H9 (cell line): Measurements from ENCODE around the gene CEP112. TPM values are rescaled to one million over a fixed set of nuclear protein-coding genes. Genes with fewer than 3 reads are reported as not detected.

Experiments
- DNase-seq: peaks from one replicate; pipeline ENCODE4 v3.0.0-alpha.2; 2017
- H2AFZ ChIP-seq: one replicate; pipeline ENCODE4 v1.6.1; 2013; ENCODE audit warnings: mild to moderate bottlenecking, low read length, control low read depth, moderate library complexity
- H2AK5ac ChIP-seq: 2 replicates; pipeline ENCODE4 v1.6.1; 2013; ENCODE audit warnings: low read length, control low read depth, mixed read lengths; ENCODE audit not compliant: insufficient read length
- H2BK120ac ChIP-seq: one replicate; pipeline ENCODE4 v1.6.1; 2013; ENCODE audit warnings: low read depth, mild to moderate bottlenecking, low read length, control low read depth, inconsistent platforms; ENCODE audit not compliant: poor library complexity, severe bottlenecking
- H2BK12ac ChIP-seq: 2 replicates; pipeline ENCODE4 v1.6.1; 2013; ENCODE audit warnings: low read length, control low read depth, mixed read lengths, low read depth; ENCODE audit not compliant: insufficient read length
- H2BK15ac ChIP-seq: 2 replicates; pipeline ENCODE4 v1.6.1; 2013; ENCODE audit warnings: low read depth, low read length, control low read depth
- H2BK20ac ChIP-seq: one replicate; pipeline ENCODE4 v1.6.1; 2013; ENCODE audit warnings: low read depth, mild to moderate bottlenecking, low read length, control low read depth, inconsistent platforms; ENCODE audit not compliant: poor library complexity, severe bottlenecking
- H2BK5ac ChIP-seq: 2 replicates; pipeline ENCODE4 v1.6.1; 2013; ENCODE audit warnings: low read length, control low read depth, mixed read lengths; ENCODE audit not compliant: insufficient read length
- H3K14ac ChIP-seq: 2 replicates; pipeline ENCODE4 v1.6.1; 2013; ENCODE audit warnings: low read length, control low read depth; ENCODE audit not compliant: insufficient read depth
- H3K18ac ChIP-seq: 2 replicates; pipeline ENCODE4 v1.6.1; 2013; ENCODE audit warnings: low read depth, mild to moderate bottlenecking, mixed read lengths, low read length, control low read depth; ENCODE audit not compliant: insufficient read length
- H3K23ac ChIP-seq: 2 replicates; pipeline ENCODE4 v1.6.1; 2013; ENCODE audit warnings: low read length, control low read depth, mixed read lengths, low read depth; ENCODE audit not compliant: insufficient read length
- H3K23me2 ChIP-seq: 2 replicates; pipeline ENCODE4 v1.6.1; 2013; ENCODE audit warnings: low read depth, mild to moderate bottlenecking, mixed read lengths, low read length, control low read depth; ENCODE audit not compliant: insufficient read length, poor library complexity, severe bottlenecking
- H3K27ac ChIP-seq: 2 replicates; pipeline ENCODE4 v1.5.1; 2013; ENCODE audit warnings: low read length, control low read depth, mixed read lengths, low read depth; ENCODE audit not compliant: insufficient read length
- H3K27me3 ChIP-seq: 2 replicates; pipeline ENCODE4 v1.6.1; 2013; ENCODE audit warnings: low read length, control low read depth, inconsistent platforms; ENCODE audit not compliant: insufficient read depth
- H3K4ac ChIP-seq: 2 replicates; pipeline ENCODE4 v1.6.1; 2013; ENCODE audit warnings: low read depth, mild to moderate bottlenecking, control low read depth, inconsistent platforms, low read length, moderate library complexity
- H3K4me1 ChIP-seq: 2 replicates; pipeline ENCODE4 v1.6.1; 2013; ENCODE audit warnings: low read length, control low read depth, inconsistent platforms; ENCODE audit not compliant: insufficient read depth
- H3K4me2 ChIP-seq: 2 replicates; pipeline ENCODE4 v1.6.1; 2013; ENCODE audit warnings: low read length, control low read depth, mixed read lengths; ENCODE audit not compliant: insufficient read length, insufficient read depth
- H3K56ac ChIP-seq: 2 replicates; pipeline ENCODE4 v1.6.1; 2013; ENCODE audit warnings: low read depth, mild to moderate bottlenecking, mixed read lengths, low read length, control low read depth; ENCODE audit not compliant: insufficient read length
- H3K79me1 ChIP-seq: 2 replicates; pipeline ENCODE4 v1.6.1; 2013; ENCODE audit warnings: low read depth, mild to moderate bottlenecking, moderate library complexity, low read length, control low read depth, inconsistent platforms; ENCODE audit not compliant: insufficient read depth, poor library complexity, severe bottlenecking
- H3K79me2 ChIP-seq: 2 replicates; pipeline ENCODE4 v1.6.1; 2013; ENCODE audit warnings: low read length, control low read depth, inconsistent platforms; ENCODE audit not compliant: insufficient read depth
- H3K9ac ChIP-seq: 2 replicates; pipeline ENCODE4 v1.6.1; 2013; ENCODE audit warnings: low read length, control low read depth, mixed read lengths; ENCODE audit not compliant: insufficient read length; ENCODE audit errors: extremely low read depth
- H3K9me3 ChIP-seq: one replicate; pipeline ENCODE4 v1.6.1; 2013; ENCODE audit warnings: low read depth, low read length, inconsistent platforms; ENCODE audit not compliant: control insufficient read depth
- H3T11ph ChIP-seq: one replicate; pipeline ENCODE4 v1.6.1; 2013; ENCODE audit warnings: mild to moderate bottlenecking, low read length, control low read depth, inconsistent platforms
- H4K20me1 ChIP-seq: one replicate; pipeline ENCODE4 v1.6.1; 2013; ENCODE audit not compliant: control insufficient read depth, insufficient read length, insufficient read depth
- H4K5ac ChIP-seq: 2 replicates; pipeline ENCODE4 v1.6.1; 2013; ENCODE audit warnings: low read depth, mild to moderate bottlenecking, mixed read lengths, low read length, control low read depth; ENCODE audit not compliant: insufficient read length
- H4K8ac ChIP-seq: replicated peaks from 2 replicates; pipeline ENCODE4 v1.6.1; 2013; ENCODE audit warnings: low read length, control low read depth, mixed read lengths, low read depth; ENCODE audit not compliant: insufficient read length
- H4K91ac ChIP-seq: 2 replicates; pipeline ENCODE4 v1.6.1; 2013; ENCODE audit warnings: low read depth, mild to moderate bottlenecking, moderate library complexity, mixed read lengths, low read length, control low read depth; ENCODE audit not compliant: insufficient read length
- H3K27ac Mint-ChIP-seq, 3 experiments: 2 replicates in 2 of 3; 3 replicates in 1 of 3; pipeline ENCODE4 v1.8.0; 2020 to 2021; ENCODE audit warnings: mixed read lengths in 3 of 3, mild to moderate bottlenecking in 1 of 3, moderate library complexity in 1 of 3
- H3K27me3 Mint-ChIP-seq: 2 replicates; pipeline ENCODE4 v1.8.0; 2021; ENCODE audit warnings: low read depth, mild to moderate bottlenecking, moderate library complexity, mixed read lengths
- H3K36me3 Mint-ChIP-seq, 3 experiments: 2 replicates in 2 of 3; 3 replicates in 1 of 3; pipeline ENCODE4 v1.8.0; 2020 to 2021; ENCODE audit warnings: low read depth in 3 of 3, mixed read lengths in 3 of 3; ENCODE audit not compliant: insufficient read depth in 1 of 3
- H3K4me1 Mint-ChIP-seq, 2 experiments: 2 replicates each; pipeline ENCODE4 v1.8.0; 2020; ENCODE audit warnings: mixed read lengths in 2 of 2
- H3K4me3 Mint-ChIP-seq, 2 experiments: 2 replicates in 1 of 2; 3 replicates in 1 of 2; pipeline ENCODE4 v1.8.0; 2020 to 2021; ENCODE audit warnings: mild to moderate bottlenecking in 2 of 2, mixed read lengths in 2 of 2, moderate library complexity in 1 of 2
- H3K9me3 Mint-ChIP-seq, 2 experiments: 2 replicates in 1 of 2; 3 replicates in 1 of 2; pipeline ENCODE4 v1.8.0; 2020; ENCODE audit warnings: mild to moderate bottlenecking in 2 of 2, mixed read lengths in 2 of 2, moderate library complexity in 1 of 2
- CTCF ChIP-seq: fragments of 200-600 bp; sonication (generic); conservative IDR thresholded peaks from 3 replicates; pipeline ENCODE4 v1.8.0; 2021; ENCODE audit warnings: antibody characterized with exemption, mild to moderate bottlenecking
- total RNA-seq: library from RNA; stranded (reverse); gene quantifications from 2 replicates; pipeline ENCODE4 v1.2.1, GENCODE V29; 2021

The CEP112 gene
- total RNA-seq, 1 experiment from 2014 or later, result 5.4 TPM

DNA sequence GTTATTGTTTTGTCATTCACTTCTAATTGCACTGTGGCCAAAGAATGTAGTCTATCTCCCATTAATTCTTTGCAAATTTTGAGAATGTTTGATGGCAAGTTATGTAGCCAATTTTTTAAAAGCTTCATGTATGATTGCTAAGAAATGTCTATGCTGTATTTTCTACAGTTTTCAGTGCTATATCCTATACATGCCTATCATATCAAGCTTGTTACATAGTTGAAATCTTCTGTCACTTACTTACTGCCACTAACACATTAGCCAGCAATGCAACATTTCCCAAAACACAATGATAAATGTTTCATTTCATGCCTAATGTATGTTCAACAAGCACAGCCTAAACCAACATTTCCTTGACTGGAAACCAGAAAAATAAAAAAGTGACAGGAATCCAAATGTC, 338.1 kb downstream of the CEP112 start:
- H4K5ac ChIP-seq, result no peak overlapping the region
- H3K23ac ChIP-seq, result no peak overlapping the region

More for the DNA sequence above, 338.1 kb downstream of the CEP112 start:
- Histone ChIP-seq H3K23me2 (no peaks in the 10 kb centered on the region), H2BK20ac (no peak overlapping the region), H3K9ac (no peak overlapping the region), H4K8ac (no peak overlapping the region), H3T11ph (no peak overlapping the region), H3K4ac (no peak overlapping the region), H2BK15ac (no peak overlapping the region), H4K20me1 (no peaks in the 10 kb centered on the region), H3K9me3 (no peaks in the 10 kb centered on the region), H3K14ac (no peak overlapping the region), H3K79me1 (no peaks in the 10 kb centered on the region), H2BK5ac (no peak overlapping the region), H2AK5ac (no peak overlapping the region), H4K91ac (no peak overlapping the region), H3K79me2 (no peaks in the 10 kb centered on the region), H3K4me2 (no peak overlapping the region), H3K27me3 (no peaks in the 10 kb centered on the region), H2BK120ac (no peak overlapping the region), H3K27ac (no peak overlapping the region), H2AFZ (no peak overlapping the region), H3K18ac (no peak overlapping the region), H2BK12ac (no peak overlapping the region), H3K4me1 (no peaks in the 10 kb centered on the region), H3K56ac (no peak overlapping the region)
- no peaks in the 10 kb centered on the region for H3K36me3 Mint-ChIP-seq
- DNase-seq, result no peak
- no peak for TF ChIP-seq CTCF
- no peaks in the 10 kb centered on the region for H3K27me3 Mint-ChIP-seq
- no peak overlapping the region for H3K27ac Mint-ChIP-seq
- no peaks in the 10 kb centered on the region for H3K9me3 Mint-ChIP-seq
- H3K4me3 Mint-ChIP-seq, result no peak overlapping the region
- H3K4me1 Mint-ChIP-seq, result peaks cover 4% of the 10 kb centered on the region in 2 experiments; a peak in 3 of 4 replicates
